ENCODE data around the gene CFAP58. TPM values are rescaled to one million over a fixed set of nuclear protein-coding genes. Genes with fewer than 3 reads are reported as not detected.

CFAP58 gene
- total and polyA plus RNA-seq, 2 donors (not counting 1 experiment from before 2014, with no cell fraction given) = not detected

DNA sequence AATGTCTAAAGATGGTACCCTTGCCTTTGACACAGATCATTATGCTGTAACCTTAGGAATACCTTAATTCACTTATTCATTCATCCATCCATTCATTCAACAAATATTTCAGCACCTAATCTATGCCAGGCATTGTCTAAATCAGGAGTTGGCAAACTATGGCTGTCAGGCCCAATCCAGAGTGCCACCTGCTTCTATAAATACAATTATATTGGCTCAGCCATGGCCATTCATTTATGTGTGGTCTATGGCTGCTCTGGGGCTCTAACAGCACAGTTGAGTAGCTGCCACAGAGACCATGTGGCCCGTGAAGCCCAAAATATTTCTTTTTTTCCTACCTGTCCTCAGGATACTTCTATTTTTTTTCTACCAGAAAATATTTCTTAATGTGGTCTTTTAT lies 9.4 kb upstream of the CFAP58 start:
- no peak for ATAC-seq (ENCODE audit: low read depth)
- no peaks in the 10 kb centered on the region for H3K36me3 ChIP-seq (replicated peaks in 1 of 2; ENCODE audit: control extremely low read depth in 1 of 2, control insufficient read depth in 1 of 2, extremely low read depth in 1 of 2, insufficient read depth in 2 of 2, low read length in 1 of 2)
- intact Hi-C loops (cut with micrococcal nuclease) = no loop called here
- H3K27ac ChIP-seq (ENCODE audit: low read length in 2 of 2) = no peak overlapping the region
- no peak overlapping the region for H3K4me3 Mint-ChIP-seq
- TF ChIP-seq, protein P1, sequence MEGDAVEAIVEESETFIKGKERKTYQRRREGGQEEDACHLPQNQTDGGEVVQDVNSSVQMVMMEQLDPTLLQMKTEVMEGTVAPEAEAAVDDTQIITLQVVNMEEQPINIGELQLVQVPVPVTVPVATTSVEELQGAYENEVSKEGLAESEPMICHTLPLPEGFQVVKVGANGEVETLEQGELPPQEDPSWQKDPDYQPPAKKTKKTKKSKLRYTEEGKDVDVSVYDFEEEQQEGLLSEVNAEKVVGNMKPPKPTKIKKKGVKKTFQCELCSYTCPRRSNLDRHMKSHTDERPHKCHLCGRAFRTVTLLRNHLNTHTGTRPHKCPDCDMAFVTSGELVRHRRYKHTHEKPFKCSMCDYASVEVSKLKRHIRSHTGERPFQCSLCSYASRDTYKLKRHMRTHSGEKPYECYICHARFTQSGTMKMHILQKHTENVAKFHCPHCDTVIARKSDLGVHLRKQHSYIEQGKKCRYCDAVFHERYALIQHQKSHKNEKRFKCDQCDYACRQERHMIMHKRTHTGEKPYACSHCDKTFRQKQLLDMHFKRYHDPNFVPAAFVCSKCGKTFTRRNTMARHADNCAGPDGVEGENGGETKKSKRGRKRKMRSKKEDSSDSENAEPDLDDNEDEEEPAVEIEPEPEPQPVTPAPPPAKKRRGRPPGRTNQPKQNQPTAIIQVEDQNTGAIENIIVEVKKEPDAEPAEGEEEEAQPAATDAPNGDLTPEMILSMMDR (IDR thresholded peaks at IDR 0.05) = no peak
- TF ChIP-seq EZH2 (IDR thresholded peaks at IDR 0.05; ENCODE audit: borderline replicate concordance, insufficient read depth, low read depth, low read length, poor library complexity, severe bottlenecking) = no peak
- peaks cover 2% of the 10 kb centered on the region for H3K79me2 ChIP-seq (ENCODE audit: control insufficient read depth, insufficient read depth, low read length)
- peaks cover 13 to 39% of the 10 kb centered on the region in 2 donors for H3K4me1 ChIP-seq (ENCODE audit: control insufficient read depth in 2 of 2, insufficient read depth in 2 of 2, low read length in 2 of 2)
- POLR2A ChIA-PET = no interaction called here
- H3K27ac Mint-ChIP-seq = no peak overlapping the region
- H4K20me1 ChIP-seq (ENCODE audit: control insufficient read depth, insufficient read depth, low read length, poor library complexity, severe bottlenecking) = no peaks in the 10 kb centered on the region
- H3K4me2 ChIP-seq (replicated peaks; ENCODE audit: low read depth, low read length, poor library complexity, severe bottlenecking) = no peak overlapping the region
- H3K4me1 Mint-ChIP-seq = peaks cover 27% of the 10 kb centered on the region
- H3K9me3 Mint-ChIP-seq (ENCODE audit: insufficient read depth) = no peaks in the 10 kb centered on the region
- H3K27me3 Mint-ChIP-seq = no peaks in the 10 kb centered on the region
- H3K27me3 ChIP-seq (replicated peaks in 1 of 4; ENCODE audit: control extremely low read depth in 1 of 4, control insufficient read depth in 3 of 4, insufficient read depth in 4 of 4, low read length in 3 of 4) = no peaks in the 10 kb centered on the region
- no CpG with 5 or more reads among the region's 1 CpG for WGBS (ENCODE audit: insufficient coverage)
- DNase-seq = no peak
- no peak overlapping the region for H3K4me3 ChIP-seq (ENCODE audit: control extremely low read depth in 1 of 5, extremely low read depth in 1 of 5, insufficient read depth in 1 of 5, low read depth in 2 of 5, low read length in 4 of 5)
- H2AFZ ChIP-seq (ENCODE audit: insufficient read depth, low read depth, low read length, poor library complexity, severe bottlenecking) = no peak overlapping the region
- CTCF ChIA-PET = interaction anchor here (1.0 to 15.7 kb wide), 2 partner anchors 30 to 52 kb away, joined by 3 to 594 read pairs; no protein-coding TSS in a partner anchor
- no peak overlapping the region for H3K9ac ChIP-seq (ENCODE audit: low read length)
- H3K9me3 ChIP-seq (ENCODE audit: control extremely low read depth in 1 of 3, control insufficient read depth in 2 of 3, insufficient read depth in 1 of 3, low read length in 2 of 3) = no peaks in the 10 kb centered on the region

DNA sequence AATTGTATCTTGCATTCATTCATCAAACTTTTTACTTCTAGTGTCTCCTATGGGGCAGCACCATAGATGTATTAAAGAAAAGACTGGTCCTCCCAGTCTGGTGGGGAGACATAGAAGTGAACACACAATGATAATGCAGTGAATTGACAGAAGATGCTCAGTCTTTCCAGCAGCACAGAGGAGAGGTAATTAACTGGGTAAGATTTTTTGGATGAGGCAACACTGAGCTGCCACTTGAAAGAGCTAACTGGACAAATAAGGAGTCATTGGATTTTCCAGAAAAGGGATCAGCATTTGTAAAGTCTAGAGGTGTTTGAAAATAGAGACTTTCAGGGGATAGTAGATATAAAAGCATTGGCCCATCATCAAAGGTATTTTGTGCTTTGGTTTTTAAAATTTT lies 8.1 kb upstream of the CFAP58 start:
- Histone ChIP-seq H3K4me1 (ENCODE audit: control insufficient read depth in 2 of 2, insufficient read depth in 2 of 2, low read length in 2 of 2) (peaks cover 16 to 41% of the 10 kb centered on the region in 2 donors), H3K27ac (ENCODE audit: low read length in 2 of 2) (no peak overlapping the region), H3K4me2 (replicated peaks; ENCODE audit: low read depth, low read length, poor library complexity, severe bottlenecking) (no peak overlapping the region), H4K20me1 (ENCODE audit: control insufficient read depth, insufficient read depth, low read length, poor library complexity, severe bottlenecking) (no peaks in the 10 kb centered on the region), H3K9ac (ENCODE audit: low read length) (no peak overlapping the region), H3K9me3 (ENCODE audit: control extremely low read depth in 1 of 3, control insufficient read depth in 2 of 3, insufficient read depth in 1 of 3, low read length in 2 of 3) (no peaks in the 10 kb centered on the region), H3K4me3 (ENCODE audit: control extremely low read depth in 1 of 5, extremely low read depth in 1 of 5, insufficient read depth in 1 of 5, low read depth in 2 of 5, low read length in 4 of 5) (no peak overlapping the region), H3K79me2 (ENCODE audit: control insufficient read depth, insufficient read depth, low read length) (no peaks in the 10 kb centered on the region), H3K36me3 (replicated peaks in 1 of 2; ENCODE audit: control extremely low read depth in 1 of 2, control insufficient read depth in 1 of 2, extremely low read depth in 1 of 2, insufficient read depth in 2 of 2, low read length in 1 of 2) (no peaks in the 10 kb centered on the region), H3K27me3 (replicated peaks in 1 of 4; ENCODE audit: control extremely low read depth in 1 of 4, control insufficient read depth in 3 of 4, insufficient read depth in 4 of 4, low read length in 3 of 4) (no peaks in the 10 kb centered on the region), H2AFZ (ENCODE audit: insufficient read depth, low read depth, low read length, poor library complexity, severe bottlenecking) (no peak overlapping the region)
- DNase-seq (no peak), ATAC-seq (ENCODE audit: low read depth) (no peak)
- TF ChIP-seq EZH2 (IDR thresholded peaks at IDR 0.05; ENCODE audit: borderline replicate concordance, insufficient read depth, low read depth, low read length, poor library complexity, severe bottlenecking) = no peak
- TF ChIP-seq, protein P1 (IDR thresholded peaks at IDR 0.05) = no peak
- no peaks in the 10 kb centered on the region for H3K9me3 Mint-ChIP-seq (ENCODE audit: insufficient read depth)
- H3K4me3 Mint-ChIP-seq = no peak overlapping the region
- ChIA-PET POLR2A (no interaction called here), CTCF (interaction anchor here (15.7 kb wide), 1 partner anchor 32 kb away, joined by 594 read pairs; no protein-coding TSS in a partner anchor)
- peaks cover 17% of the 10 kb centered on the region for H3K4me1 Mint-ChIP-seq
- no peaks in the 10 kb centered on the region for H3K27me3 Mint-ChIP-seq
- intact Hi-C loops (cut with micrococcal nuclease) = loop anchor here (5.0 kb wide), 1 partner anchor 633 kb away; no protein-coding TSS in a partner anchor
- H3K27ac Mint-ChIP-seq = no peak overlapping the region

Measured in B cell (primary cell).